Stimulated activated CD8-positive, alpha-beta memory T cell treated with anti-CD3 and anti-CD28 coated beads, Interleukin-4, amount 100 ng/mL, for 4 hours (primary cell): ENCODE results near the gene MXRA8.

ENCODE experiments used
- DNase-seq, 2 donors: peaks; one replicate each; pipeline ENCODE4 v3.0.0-alpha.2; 2020; ENCODE audit warnings: low read depth in 2 of 2, low spot score in 1 of 2

The MXRA8 gene

DNA sequence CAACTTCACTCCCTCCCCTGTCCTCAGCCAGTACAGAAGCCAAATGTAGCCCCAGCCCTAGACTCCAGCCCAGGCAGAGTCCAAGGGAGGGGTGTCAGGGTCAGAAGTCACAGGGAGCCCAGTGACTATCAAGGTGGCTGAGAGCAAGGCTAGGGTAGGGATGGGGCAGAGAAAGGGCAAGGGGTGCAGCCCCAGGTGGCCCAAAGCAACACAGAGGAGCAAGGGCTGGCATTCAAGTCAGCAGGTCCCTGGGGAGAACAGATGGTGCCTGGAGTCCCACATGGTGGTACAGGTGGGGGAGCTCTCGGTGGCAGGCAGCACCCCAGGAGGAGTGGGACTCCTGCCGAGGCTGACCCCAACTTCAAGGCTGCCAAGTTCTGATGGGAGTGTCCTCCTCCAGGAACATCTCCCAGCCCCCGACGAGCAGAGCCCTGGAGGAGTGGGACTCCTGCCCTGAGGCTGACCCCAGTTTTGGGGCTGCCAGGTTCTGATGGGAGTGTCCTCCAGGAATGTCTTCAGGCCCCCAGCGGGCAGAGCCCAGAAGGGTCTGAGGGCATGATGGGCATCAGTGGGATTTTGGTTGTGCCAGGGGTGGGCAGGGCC is 5.5 kb downstream of the MXRA8 start:
- no peak for DNase-seq

DNA sequence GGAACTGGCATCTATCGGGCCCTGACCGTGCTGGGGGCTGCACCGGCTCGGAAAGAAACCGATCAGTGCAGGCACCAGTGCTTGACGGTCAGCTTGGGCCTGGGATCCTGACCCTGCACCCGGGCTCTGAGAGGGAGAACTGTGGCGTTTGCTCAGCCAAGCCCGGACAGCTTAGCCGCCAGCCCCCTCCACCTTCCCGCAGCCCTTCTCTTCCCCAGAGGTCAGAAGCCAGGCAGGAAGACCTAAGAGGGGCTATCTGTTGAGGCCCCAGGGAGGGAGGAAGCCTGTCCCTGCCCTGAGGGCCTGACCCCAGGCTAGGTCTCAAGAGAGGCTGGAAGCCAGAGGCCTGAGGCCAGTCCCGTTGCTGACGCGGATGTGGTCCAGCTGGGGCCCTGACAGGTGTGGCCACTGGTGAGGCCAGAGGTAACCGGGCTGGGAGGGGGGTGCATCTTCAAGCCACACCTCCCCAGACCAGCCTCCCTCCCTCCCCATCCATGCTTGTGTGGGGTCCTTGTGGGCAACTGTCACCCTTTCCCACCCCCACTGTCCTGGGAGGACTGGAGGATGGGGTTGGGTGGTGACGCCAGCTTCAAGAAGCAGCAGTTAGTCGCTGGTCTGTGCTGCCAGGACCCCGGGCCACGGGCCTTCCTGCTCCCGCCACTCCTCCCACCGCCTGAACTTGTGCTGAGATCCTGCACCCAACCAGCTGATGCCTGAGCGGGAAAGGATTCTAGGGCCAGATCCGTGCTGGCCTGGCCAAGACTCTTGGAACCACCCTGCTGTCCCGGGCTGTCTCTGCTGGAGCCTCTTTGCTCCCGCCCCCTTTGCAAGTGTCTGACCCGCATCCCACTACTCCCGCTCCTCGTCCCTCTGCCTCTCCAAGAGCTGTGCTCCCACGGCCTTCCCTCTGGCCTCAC is 6.6 kb downstream of the MXRA8 start:
- no peak for DNase-seq

DNA sequence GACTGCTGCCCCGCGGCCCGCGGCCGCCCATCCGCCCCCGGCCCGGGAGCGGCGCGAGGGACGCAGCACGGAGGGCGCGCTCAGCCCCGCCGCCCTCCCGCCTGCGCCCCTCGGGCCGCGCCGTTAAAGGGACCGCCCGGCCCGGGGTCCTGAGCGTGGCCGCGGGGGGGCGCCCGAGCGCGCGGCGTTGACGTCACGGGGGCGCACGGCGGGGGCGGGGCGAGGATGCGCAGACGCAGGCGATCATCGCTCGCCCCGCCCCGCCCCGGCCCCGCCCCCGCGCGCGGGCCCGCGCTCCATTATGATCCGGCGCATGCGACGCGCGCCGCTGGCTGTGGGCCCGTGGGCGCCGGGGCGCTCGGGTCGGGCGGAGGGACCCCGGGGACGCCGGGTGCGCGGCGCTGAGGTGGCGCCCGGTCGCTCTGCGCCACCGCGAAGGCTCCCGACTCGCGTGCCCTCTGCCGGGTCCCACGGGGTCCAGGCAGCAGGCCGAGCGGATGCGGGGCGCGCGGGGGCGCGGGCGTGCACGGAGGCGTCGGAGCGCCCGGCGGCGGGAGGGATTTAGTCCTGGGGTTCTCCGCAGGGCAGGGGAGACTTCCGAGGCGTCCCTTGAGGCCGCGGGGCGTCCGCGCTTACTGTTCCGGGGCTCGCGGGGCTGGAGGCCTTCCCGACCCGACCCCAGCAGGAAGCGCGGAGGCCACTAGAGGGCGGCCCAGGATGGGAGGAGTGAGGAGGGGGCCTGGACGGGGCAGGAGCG is 8.9 kb downstream of the MXRA8 start, which contains the start of gene DVL1:
Gene DVL1, minus strand, starts transcription at position 163 of the 757 bp plus-strand sequence. CDS start 353 bp downstream, outside the sequence.
- DNase-seq = peak in 1 of 2 donors; percentile 30

DNA sequence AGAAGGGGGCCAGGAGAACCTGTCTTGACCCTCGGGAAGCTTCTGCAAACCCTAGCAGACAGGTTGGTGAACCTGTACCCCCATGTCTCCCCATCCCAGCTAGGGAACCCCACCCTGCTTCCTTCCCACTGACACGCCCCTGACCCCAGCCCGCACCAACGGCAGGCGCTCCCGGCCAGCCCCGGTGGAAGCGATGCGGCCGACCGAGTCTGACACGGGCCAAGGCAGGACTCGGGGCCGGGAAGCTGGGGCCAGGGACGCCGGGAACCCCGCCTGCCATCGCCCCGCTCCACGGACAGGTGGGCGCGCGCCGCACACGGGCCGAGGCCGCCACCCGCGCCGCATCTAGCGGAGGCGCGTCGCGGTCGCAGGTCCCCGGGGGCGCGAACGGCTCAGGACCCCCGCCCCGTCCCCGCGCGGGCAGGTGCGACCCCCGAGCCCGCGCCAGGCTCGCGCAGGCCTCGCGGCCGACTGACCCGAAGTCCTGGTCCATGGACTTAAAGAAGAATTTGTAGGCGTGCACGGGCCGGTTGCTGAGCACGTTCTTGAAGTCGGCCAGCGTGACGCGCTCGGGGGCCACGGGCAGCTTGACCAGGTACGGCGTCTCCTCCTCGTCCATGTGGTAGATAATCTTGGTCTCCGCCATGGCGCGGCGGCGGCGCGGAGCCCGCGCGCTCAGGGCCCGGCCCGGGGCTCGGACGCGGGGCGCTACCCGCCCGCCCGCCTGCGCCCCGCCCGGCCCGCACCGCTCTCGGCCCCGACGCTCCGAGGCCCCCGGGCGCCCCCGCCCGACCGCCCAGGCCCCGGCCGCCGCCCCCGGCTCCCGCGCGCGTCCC is 9.7 kb downstream of the MXRA8 start:
- DNase-seq = no peak

DNA sequence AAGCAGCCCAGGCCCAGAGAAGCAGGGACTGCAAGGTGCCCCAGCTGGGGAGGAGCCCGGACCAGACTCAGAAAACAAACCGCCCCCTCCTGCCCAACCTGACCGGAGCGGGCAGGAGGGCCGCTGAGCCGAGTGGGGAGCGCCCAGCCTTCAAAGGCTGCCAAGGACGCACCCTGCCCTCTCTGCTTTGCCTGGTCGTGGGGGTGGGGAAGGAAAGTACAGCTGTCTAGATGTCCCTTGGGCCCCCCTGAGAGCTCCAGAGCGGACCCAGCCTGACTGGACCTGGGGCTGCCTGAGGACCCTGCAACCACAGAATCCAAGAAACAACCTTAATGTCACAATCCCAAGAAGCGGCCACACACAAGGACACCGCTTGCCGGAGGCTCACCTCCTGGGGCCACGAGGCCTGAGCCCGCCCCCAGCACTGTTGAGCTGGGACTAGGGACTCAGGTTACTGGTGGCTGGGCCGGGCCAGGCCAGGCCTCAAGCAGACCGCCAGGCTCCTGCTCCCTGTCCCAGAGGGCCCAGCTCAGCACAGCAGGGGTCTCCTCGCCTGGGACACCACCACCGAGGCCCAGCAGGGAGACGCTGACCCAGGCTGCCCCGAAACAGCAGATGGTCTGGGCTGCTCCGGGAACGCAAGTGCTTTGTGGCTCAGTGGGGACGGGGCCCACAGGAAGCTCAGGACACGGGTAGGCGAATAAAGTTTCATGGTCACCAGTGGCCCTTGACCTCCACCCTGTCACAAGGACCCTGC is 10.5 kb downstream of the MXRA8 start:
- DNase-seq = no peak

DNA sequence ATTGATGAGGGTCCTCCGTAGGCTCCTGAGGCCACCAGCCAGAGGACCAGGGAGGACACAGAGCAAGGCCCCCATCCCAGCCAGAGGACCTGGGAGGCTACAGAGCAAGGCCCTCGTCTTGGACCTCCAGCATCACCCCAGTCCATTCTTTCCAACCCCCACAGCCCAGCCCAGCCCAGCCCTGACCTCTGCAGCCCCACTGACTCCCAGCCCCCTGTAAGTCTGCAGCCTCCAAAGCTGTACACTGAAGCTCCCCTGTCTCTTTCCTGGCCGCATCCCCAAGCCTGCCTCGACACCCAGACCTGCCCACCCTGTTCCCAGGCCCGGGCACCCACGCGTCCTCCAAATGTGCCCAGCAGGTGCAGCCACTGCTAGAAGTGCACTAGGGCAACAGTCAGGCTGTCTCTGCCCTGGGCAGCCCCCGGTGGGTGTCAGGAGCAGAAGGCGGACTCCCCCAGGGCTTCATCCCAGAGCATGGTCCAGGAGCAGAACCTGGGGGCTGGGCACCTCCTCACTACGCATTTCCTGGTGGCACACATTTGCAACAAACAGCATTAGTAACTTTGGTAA is 11.2 kb downstream of the MXRA8 start:
- DNase-seq = no peak

DNA sequence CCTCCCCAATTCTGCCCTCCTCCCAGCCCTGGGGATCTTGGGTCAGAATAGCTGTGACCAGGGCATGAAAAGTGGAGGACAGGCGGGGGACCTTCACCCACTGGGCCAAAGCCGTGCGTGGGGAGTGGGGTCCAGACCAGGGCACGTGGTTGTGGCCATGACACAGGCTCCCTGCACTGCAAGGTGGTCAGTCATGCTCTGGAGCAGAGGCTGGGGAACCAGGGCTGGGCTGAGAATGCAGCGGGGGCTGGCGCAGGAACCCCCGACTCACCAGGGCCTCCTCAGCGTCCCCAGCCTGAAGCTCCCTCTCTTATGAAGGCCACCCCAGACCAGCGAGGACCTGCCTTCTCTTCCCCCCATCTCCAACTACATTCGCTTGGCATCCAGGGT is 11.9 kb downstream of the MXRA8 start:
- DNase-seq = no peak

DNA sequence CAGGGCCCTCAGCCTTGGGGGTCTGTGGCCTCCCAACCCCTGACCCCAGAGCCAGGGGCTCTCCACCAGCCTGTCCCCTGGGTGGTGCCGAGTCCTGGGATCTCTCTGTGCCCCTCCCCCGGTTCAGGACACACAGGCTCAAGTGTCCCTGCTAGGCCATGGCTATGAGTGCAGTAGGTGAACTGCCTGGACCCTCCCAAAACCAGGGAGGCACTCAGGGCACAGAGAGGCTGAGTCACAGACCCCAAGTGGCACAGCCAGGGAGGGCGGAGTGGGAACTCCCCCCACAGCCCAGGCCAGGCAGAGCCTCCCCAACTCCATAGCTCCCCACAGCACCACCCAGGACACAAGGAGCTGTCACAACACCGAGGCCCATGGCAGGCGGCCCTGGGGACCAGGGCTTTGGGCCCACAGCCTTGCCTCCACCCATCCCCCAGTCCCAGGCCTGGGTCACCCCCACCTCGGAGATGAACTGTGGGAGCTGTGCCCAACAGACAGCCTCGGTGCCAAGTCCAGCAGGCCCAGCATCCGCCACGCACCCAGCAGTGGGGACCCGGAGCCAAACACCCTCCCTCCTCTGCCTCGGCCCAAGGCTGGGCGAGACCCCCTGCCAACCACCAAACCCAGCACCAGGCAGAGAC is 12.4 kb downstream of the MXRA8 start:
- no peak for DNase-seq

DNA sequence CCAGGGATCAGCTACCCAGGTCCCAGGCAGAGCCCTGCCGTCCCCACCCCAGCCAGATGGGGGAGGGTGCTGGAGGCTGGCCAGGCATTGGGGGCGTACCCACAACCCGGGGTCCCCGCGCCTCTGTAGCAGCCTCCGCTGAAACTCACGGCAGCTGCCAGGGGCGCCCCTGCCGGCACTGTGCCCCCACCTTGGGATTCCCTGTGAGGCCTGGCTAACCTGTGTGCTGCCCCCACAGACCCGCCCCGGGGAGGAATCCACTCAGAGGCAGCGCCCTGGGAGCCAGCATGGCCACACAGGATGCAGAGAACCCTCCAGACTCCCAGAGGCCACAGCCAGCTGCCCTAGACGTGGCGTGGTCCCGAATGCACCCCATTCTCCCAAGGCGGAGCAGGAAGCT is 13.0 kb downstream of the MXRA8 start:
- no peak for DNase-seq

DNA sequence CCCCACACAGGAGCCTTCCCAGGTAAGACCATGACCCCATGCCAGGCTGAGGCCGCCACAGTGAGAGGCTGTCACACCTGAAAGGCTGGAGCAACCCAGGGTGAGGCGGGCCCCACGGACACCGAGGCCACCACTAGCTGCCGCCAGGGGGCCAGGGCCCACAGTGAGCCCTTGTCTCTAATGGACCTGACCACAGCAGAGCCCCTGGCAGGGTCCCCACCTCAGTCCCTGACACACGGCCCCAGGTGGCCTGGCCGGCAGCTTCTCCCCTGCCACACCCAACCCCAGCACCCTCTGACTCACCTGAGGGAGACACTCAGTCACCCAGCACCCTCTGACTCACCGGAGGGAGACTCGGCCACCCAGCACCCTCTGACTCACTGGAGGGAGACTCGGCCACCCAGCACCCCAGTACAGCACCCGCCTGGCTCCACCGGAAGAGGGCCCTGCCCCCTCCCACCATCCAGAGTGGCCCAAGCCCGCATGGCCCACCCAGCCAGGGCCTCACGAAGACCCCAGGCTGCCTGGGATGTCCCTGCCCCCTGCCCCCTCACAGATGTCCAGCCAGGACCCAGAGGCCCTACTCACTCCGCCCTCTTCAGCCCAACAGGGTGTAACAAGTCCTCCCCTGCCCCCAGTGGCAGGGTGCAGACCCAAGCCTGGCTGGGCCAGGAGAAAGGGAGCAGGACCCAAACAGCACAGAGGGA is 13.5 kb downstream of the MXRA8 start:
- DNase-seq = peak in 1 of 2 donors; percentile 49

DNA sequence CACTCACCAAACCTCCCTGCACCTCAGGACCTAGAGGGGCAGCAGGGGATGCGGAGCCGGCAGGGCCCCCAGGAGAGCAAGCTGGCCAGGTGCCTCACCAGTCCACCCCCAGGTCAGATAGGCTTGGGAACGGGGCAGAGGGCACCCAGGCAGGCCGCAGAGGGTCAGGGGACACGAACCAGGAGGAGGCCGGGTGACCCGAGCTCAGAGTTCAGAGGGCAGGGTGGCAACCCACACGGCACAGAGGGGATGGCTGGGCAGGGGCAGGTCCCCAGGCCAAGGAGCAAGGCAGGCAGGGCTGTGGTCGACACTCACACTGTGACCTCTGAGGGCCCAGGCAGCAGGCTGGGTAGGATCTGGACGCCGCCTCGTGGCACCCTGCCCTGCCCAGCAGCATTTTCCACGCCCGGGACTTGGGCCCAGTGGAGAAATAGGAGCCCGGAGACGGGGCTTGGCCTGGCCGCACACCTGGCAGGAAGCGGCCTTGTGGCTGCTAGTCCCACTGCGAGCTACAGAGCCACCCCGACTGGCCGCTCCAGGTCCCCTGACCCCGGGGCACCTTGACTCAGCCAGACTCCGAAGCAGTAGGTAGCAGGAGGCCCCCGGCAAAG is 14.4 kb downstream of the MXRA8 start:
- DNase-seq = no peak

DNA sequence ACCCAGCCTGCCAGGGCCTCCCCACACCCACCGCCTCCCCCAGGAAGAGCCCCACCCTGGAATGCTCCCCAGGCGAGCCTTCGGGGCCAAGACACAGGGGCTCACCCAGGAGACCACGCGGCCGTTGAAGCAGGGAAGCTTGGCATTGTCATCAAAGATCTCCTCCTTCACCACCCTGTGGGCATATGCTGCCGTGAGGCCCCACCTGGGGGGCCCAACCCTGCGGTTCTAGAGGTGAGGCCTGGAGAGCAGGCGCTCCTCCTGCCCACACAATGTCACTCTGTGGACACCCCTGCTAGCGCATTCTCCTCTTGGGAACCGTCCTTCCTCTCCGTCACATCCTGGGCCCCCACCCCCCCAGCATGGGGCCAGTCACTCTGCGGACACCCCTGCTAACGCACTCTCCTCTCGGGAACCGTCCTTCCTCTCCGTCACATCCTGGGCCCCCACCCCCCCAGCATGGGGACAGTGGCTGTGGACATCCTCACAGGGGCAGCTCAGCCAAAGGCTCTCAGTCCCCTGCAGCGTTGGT is 15.7 kb downstream of the MXRA8 start:
- DNase-seq = no peak

DNA sequence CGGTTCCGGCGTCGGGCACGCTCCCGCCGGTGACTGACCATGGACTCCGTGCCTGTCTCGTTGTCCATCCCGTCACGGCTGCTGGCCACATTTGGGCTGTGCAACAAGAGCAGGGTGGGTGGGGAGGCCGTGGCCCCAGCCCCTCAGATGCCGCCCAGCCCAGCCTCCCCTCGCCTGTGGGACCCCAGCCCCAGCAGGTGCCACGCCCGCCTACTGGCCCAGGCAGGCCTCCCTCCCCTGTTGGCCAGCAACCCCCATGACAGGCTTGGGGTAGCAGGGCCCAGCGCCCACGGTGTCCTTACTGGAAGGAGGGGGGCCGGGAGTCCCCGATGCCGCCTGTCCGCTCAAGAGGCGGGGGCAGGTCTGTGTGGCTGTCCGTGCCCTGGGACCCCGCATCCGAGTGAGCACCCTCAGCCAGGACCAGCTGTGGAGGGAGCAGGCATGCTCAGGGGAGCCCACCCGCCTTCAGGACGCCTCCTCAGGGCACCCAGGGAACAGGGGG is 16.2 kb downstream of the MXRA8 start:
- DNase-seq = no peak

DNA sequence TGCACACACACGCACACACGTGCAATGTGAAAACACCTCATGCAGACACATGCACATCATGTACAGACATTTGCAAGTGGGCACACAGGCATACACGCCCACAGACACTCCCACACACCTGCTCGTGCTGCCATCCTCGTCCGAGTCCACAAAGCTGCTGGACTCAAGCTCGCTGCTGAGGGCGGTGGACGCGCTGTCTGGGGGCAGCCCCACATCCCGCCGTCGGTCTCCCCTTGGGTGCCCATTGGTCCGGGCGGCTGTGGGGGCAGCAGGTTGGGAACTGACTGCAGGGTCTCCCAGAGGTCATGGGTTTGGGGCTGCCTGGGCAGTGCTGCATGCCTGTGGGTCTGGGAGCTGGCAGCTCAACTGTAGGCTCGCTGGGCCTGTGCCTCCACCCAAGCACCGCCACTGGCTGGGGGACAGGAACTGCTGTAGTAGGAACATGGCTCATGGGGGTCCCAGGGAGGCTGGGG is 16.8 kb downstream of the MXRA8 start:
- no peak for DNase-seq

DNA sequence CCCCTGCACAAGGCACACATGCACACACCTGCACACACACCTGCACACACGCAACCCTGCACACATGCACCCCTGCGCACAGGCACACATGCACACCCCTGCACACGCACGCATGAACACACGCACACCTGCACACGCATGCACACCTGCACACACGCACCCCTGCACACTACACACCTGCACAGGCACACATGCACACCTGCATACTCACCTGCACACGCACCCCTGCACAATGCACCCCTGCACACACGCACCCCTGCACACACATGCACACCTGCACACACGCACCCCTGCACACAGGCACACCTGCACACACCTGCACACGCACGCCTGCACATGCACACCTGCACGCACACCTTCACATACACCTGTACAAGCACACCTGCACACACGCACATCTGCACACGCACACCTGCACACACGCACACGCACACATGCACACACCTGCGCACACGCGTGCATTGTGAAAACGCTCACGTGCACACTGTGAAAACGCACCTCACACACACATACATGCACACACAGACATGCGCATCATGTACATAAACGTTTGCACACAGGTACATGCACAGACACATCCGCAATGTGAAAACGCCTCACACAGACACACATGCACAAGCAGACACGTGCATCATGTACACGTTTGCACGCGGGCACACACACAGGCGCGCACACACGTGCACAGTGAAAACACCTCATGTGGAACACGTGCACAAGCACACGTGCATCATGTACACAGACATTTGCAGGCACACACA is 17.4 kb downstream of the MXRA8 start:
- no peak for DNase-seq

DNA sequence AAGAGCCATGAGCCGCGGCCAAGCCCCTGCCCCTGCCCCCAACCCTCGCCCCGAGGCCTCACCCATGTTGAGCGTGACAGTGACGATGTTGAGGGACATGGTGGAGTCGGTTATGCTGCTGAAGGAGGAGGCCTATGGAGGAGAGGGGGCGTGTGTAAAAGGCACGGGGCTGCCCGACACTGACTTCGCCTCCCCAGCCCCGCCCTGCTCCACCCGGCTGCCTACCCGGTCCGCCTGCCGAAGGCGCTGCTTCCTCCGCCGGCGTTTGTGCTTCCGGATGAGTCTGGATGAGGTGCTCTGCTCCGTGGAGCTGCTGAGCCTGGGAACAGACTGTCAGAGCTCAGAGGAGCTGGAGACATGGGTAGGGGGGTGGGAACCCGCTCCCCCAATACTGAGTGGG is 18.2 kb downstream of the MXRA8 start:
- no peak for DNase-seq

DNA sequence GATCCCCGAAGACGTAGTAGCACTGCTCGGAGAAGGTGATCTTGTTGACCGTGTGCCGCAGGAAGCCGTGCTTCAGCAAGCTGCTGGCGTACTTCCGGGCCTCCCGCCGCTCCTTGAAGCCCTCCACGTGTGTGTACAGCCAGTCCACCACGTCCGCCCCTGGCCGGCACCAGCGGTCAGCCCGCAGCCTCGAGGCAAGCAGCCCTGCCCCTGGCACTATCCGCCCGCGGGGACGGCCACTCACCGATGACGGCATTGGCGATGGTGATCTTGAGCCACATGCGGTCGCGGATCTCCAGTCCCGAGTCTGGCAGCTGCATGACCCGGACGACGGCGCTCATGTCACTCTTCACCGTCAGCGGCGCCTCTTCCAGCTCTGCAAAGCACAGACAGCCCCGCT is 20.1 kb downstream of the MXRA8 start:
- no peak for DNase-seq
